GM12872 (cell line): ENCODE measurements around the gene CPNE4.

Experiments
- CTCF ChIP-seq: IDR thresholded peaks from 3 replicates; pipeline ENCODE4 v1.5.1; 2011; ENCODE audit warnings: low read depth, mild to moderate bottlenecking, low read length, moderate library complexity; ENCODE audit not compliant: insufficient read depth

Gene CPNE4

GRCh38 chr3:131846296-131846924, 188.4 kb downstream of the CPNE4 start:
- no peak for TF ChIP-seq CTCF

DNA sequence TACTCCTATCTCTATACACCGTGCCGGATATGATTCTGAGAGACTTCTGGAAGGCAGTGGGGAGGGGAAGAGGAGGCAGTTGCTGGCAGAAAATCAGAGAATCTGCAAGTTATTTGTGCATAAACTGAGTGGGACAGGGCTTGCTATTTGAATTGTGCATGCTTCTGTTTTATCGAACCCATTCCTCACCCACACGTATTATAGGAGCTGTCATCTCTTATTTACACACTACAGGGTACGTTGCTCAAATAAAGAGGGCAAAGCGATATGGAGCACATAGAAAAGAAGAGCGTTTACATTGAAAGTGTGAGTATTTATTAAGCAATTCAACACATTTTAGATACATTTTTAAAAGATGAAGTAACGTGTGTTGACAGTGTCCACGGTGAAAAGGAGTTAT, 191.6 kb downstream of the CPNE4 start:
- no peak for TF ChIP-seq CTCF

GRCh38 chr3:131840156-131840797, 194.5 kb downstream of the CPNE4 start:
- TF ChIP-seq CTCF, result no peak

GRCh38 chr3:131835906-131836305, 198.9 kb downstream of the CPNE4 start:
- no peak for TF ChIP-seq CTCF

DNA sequence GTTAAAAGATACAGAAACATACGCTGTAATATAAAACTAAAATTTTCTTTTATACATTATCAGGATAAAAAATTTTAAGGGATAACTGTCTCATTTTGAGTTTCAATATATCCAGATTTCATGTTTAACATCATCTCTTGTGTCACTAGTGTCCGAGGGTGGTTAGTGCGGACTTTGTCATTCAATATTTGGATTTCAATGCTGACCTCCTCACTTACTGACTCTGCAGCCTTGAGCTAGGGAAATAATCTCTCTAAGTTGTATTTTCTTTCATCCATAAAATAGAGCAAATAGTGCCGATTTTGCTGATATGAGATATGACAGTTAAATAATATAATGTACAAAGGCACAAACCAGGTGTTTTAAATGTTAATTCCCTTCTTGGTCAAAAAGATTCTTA, 203.2 kb downstream of the CPNE4 start:
- TF ChIP-seq CTCF, result no peak

DNA sequence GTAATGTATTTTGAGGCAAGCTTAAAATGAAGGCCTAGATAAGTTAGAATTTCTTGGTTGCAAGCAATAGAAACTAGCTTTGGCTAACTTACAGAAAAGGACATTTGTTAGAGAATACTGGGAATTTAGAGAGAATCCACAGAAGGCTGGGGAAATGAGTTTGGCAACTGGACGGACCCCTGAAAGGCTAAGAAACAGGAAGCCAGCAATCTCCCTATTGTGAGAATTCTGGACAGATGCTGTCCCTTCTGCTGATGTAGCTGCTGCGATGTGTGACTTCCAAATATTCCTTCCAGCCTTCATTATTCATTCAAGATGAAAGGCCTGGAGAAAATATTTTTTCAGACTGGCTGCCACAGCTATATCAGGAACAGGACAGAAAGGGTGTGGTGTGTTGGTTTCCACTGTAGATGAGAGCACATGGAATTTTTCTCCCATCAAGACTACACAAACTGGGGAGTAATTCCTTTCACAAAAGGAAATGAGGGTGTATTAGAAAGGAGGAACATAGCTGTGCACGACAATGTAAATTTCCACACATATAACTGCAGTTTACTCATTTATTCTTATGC, 213.5 kb downstream of the CPNE4 start:
- TF ChIP-seq CTCF, result no peak

DNA sequence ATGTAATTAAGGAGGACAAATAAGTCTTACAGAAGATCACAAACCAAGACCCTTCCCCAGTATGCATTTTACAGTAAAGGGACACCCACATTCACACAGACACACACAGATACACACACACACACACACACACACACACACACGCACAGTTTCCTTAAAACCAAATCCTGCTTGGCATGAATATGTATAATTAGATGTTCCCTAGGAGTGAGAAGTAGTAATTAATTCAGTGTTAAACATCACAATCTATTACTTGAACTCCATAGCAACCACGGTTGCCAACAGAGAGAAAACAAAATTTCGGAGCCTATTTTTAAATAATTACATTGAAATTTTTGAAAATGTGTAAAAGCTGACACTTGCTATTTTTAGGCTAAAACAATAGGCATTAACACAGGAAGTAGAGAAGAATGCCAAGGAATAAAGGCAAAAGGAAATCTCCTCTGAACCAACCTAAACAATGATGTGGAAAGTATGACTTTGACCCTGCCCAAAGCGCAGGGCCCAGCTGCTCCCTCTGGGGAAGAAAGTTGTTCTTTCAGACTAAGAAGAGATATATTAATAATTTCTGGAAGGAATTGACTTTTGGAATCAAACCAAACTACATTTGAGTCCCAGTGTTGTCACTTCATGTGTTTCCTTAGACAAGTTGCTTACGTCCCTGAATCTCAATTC, 215.3 kb downstream of the CPNE4 start:
- no peak for TF ChIP-seq CTCF
